Naive thymus-derived CD8-positive, alpha-beta T cell (primary cell): Measurements from ENCODE around the gene SIGLEC6. TPM values are rescaled to one million over a fixed set of nuclear protein-coding genes. Genes with fewer than 3 reads are reported as not detected.

Experiments
- ATAC-seq, 2 donors: fragments of 150-1000 bp; cut with Tn5 transposase in 1 of 2; sonication (Bioruptor Pico), chemical (Tn5 transposase) in 1 of 2; 1 replicate in 1 of 2; 2 replicates in 1 of 2; pipeline ENCODE4 v1.10.0; 2021; ENCODE audit warnings: mild to moderate bottlenecking in 2 of 2, moderate library complexity in 2 of 2
- POLR2A ChIA-PET: fragments of 350-600 bp; sonication (Branson Sonifier 250); formaldehyde crosslinking; loops from one replicate; lab custom pipeline; 2021; ENCODE audit warnings: antibody characterized with exemption; lab: Charles Lee
- DNase-seq, 10 donors: peaks; one replicate each; pipeline versions ENCODE4 v3.0.0 to v3.0.0-alpha.2; 2020 to 2022
- H3K27ac Mint-ChIP-seq, 10 donors: one replicate each; pipeline ENCODE4 v1.8.0; 2020 to 2022; ENCODE audit warnings: mild to moderate bottlenecking in 10 of 10, mixed read lengths in 10 of 10, moderate library complexity in 4 of 10, inconsistent platforms in 1 of 10
- H3K27me3 Mint-ChIP-seq, 5 donors: one replicate each; pipeline ENCODE4 v1.8.0; 2021 to 2022; ENCODE audit warnings: mixed read lengths in 5 of 5
- H3K36me3 Mint-ChIP-seq, 3 donors: one replicate each; pipeline ENCODE4 v1.8.0; 2020 to 2022; ENCODE audit warnings: mixed read lengths in 3 of 3, mild to moderate bottlenecking in 2 of 3, inconsistent platforms in 1 of 3
- H3K4me1 Mint-ChIP-seq, 4 donors: one replicate each; pipeline ENCODE4 v1.8.0; 2021 to 2022; ENCODE audit warnings: mixed read lengths in 4 of 4
- H3K4me3 Mint-ChIP-seq, 10 donors: one replicate each; pipeline ENCODE4 v1.8.0; 2020 to 2022; ENCODE audit warnings: mild to moderate bottlenecking in 10 of 10, mixed read lengths in 10 of 10, moderate library complexity in 6 of 10, inconsistent platforms in 1 of 10
- H3K9me3 Mint-ChIP-seq, 9 donors: one replicate each; pipeline ENCODE4 v1.8.0; 2020 to 2022; ENCODE audit warnings: mixed read lengths in 9 of 9, mild to moderate bottlenecking in 3 of 9, inconsistent platforms in 1 of 9, moderate library complexity in 1 of 9
- polyA plus RNA-seq, 3 donors: library from polyadenylated mRNA; unstranded; fragments of 300-500 nt; fragmentation: Illumina TruSeq; gene quantifications; one replicate each; pipeline ENCODE4 v1.2.3, GENCODE V29; 2021
- total RNA-seq, 8 experiments: library from RNA in 2 of 8; stranded (reverse) in 2 of 8; gene quantifications; one replicate each; pipeline ENCODE4 v1.2.3 and lab custom pipeline; 2021 to 2026

The SIGLEC6 gene
- total and polyA plus RNA-seq, 5 experiments from 2014 or later = 0.26 TPM; not detected in 4

DNA sequence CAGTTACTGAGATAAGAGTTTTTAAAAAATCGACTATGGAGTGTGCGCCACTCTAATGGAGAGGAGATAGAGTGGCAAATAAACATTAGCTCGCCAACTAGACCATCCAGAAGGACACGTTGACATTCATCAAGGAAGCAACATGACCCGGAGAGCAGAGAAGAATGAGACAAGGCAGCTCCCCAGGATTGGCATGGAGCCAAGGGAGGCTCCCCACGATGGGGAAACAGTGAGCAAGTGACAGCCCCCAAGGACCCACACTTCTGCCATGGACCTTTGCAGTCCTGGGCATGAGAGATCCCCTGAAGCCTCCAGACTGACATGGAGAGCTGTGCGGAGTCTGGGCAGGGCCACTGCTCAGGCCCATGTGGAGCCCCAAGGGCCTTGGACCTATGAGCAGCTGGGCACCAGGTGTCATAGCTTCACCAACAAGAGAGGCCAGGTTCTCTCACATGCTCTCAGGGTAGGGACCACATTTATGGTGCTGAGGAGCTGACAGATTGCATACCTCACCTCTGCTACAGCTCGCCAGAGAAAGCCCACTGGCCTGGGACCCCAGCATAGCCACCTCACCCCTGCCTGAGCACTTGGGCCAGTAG lies 6.7 kb downstream of the SIGLEC6 start:
- Mint-ChIP-seq H3K36me3 (no peaks in the 10 kb centered on the region), H3K27me3 (peaks cover 9 to 57% (median 34%) of the 10 kb centered on the region in 5 donors), H3K9me3 (no peaks in the 10 kb centered on the region), H3K4me1 (peaks cover 0 to 4% (median 0%) of the 10 kb centered on the region in 4 donors), H3K4me3 (no peak overlapping the region), H3K27ac (peak overlapping the region in 1 of 10 donors; percentile 6)
- POLR2A ChIA-PET = no interaction called here
- DNase-seq = no peak
- no peak for ATAC-seq

DNA sequence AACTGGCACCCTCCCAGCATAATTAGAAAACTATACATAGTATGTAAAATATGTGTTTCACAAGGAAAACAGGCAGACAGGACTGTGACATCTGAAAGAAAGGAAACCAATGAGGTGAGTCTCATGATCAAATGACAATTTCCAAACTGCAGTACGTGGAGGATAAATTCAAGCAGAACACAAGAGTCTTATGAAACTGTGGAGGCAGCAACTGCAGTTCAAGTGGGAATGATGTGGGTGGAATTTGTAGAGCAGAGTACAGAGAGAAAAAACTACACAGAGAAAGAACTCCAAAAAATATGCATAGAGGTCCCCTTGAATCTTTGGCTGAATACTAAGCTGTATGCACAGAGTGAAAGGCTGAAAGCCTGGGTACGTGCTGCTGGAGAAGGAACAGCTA lies 9.7 kb downstream of the SIGLEC6 start:
- Mint-ChIP-seq H3K4me1 (peaks cover 0 to 4% (median 0%) of the 10 kb centered on the region in 4 donors), H3K9me3 (peaks cover 0 to 4% (median 0%) of the 10 kb centered on the region in 9 donors), H3K36me3 (peaks cover 0 to 5% (median 3%) of the 10 kb centered on the region in 3 donors), H3K4me3 (no peak overlapping the region), H3K27ac (no peak overlapping the region), H3K27me3 (peaks cover 14 to 64% (median 30%) of the 10 kb centered on the region in 5 donors)
- no peak for ATAC-seq
- POLR2A ChIA-PET = no interaction called here
- no peak for DNase-seq

DNA sequence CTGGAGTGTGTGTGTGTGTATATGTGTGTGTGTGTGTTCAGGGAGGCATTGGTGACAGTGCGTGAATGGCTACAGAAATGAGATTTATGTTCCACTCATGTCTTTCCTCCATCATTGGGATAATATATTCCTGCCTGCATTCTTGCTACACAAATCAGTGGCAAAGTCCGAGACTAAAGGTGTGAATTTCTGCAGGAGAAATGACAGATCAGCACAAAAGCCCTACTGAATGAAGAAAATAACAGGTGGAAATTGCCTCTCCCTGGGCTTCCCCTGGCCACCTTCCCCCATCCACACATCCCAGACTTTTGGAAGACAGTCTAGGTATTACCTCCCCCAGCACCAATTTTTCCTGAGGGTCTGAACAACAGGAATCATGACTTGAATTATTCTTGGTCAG lies 10.1 kb downstream of the SIGLEC6 start:
- H3K36me3 Mint-ChIP-seq = peaks cover 0 to 5% (median 3%) of the 10 kb centered on the region in 3 donors
- H3K4me1 Mint-ChIP-seq = peaks cover 0 to 4% (median 0%) of the 10 kb centered on the region in 4 donors
- no peak overlapping the region for H3K27ac Mint-ChIP-seq
- no peak for ATAC-seq
- peaks cover 15 to 67% (median 27%) of the 10 kb centered on the region in 5 donors for H3K27me3 Mint-ChIP-seq
- POLR2A ChIA-PET = no interaction called here
- no peak for DNase-seq
- no peak overlapping the region for H3K4me3 Mint-ChIP-seq
- peaks cover 0 to 4% (median 0%) of the 10 kb centered on the region in 9 donors for H3K9me3 Mint-ChIP-seq

DNA sequence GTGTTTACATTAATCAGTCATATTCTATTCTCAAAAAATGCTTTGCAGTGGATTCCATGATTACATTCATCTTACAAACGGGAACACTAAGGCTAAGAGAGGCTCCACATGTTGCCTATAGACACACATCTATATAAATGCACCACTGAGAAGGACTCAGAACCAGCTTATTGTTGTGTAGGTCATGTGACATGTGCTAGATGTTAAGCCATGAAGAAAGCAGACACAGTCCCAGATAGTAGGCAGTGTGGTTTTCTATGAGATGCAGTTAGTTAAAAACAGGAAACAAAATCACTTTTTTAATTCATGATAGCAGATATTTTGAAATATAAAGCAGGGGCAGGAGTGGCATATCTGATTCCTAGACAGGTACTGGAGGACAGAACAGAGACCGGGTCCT lies 10.7 kb downstream of the SIGLEC6 start:
- H3K4me3 Mint-ChIP-seq = no peak overlapping the region
- peaks cover 0 to 5% (median 3%) of the 10 kb centered on the region in 3 donors for H3K36me3 Mint-ChIP-seq
- DNase-seq (no peak), ATAC-seq (no peak)
- H3K9me3 Mint-ChIP-seq = peaks cover 0 to 4% (median 0%) of the 10 kb centered on the region in 9 donors
- peaks cover 0 to 4% (median 0%) of the 10 kb centered on the region in 4 donors for H3K4me1 Mint-ChIP-seq
- peaks cover 17 to 67% (median 26%) of the 10 kb centered on the region in 5 donors for H3K27me3 Mint-ChIP-seq
- POLR2A ChIA-PET = no interaction called here
- no peak overlapping the region for H3K27ac Mint-ChIP-seq

DNA sequence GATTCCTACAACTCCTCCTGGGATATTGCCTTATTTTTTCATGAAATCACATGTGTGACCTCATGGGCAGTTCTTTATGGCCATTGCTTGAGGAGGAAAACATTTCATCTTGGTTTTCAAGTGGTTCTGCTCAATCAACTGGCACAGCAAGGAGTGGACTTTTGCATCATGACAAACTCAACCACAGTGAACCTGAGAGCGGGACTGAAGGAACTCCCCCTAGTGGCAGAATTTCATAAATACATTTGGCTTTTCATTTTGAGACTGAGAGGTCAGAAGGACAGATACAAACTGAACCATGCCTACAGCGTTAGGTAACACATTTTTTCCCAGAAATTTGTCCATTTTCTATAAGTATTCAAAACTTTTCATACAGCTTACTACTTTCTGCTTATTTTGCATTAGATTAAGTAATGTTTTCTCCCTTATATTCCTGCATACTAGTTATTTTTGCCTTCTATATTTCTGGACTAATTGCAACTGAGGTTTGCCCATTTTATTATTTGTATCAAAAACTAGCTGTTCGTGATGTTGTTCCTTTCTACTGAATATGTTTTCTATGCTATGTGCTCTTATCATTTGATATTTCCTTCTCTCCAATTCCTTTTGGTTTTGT lies 16.5 kb downstream of the SIGLEC6 start:
- no peaks in the 10 kb centered on the region for H3K4me1 Mint-ChIP-seq
- POLR2A ChIA-PET = no interaction called here
- DNase-seq = peak in 4 of 10 donors; percentile 5 to 54 (median 44)
- H3K36me3 Mint-ChIP-seq = peaks cover 0 to 5% (median 3%) of the 10 kb centered on the region in 3 donors
- ATAC-seq = peak in 1 of 2 donors; percentile 60
- no peak overlapping the region for H3K4me3 Mint-ChIP-seq
- H3K9me3 Mint-ChIP-seq = peaks cover 0 to 4% (median 0%) of the 10 kb centered on the region in 9 donors
- no peak overlapping the region for H3K27ac Mint-ChIP-seq
- H3K27me3 Mint-ChIP-seq = peaks cover 12 to 44% (median 26%) of the 10 kb centered on the region in 5 donors

DNA sequence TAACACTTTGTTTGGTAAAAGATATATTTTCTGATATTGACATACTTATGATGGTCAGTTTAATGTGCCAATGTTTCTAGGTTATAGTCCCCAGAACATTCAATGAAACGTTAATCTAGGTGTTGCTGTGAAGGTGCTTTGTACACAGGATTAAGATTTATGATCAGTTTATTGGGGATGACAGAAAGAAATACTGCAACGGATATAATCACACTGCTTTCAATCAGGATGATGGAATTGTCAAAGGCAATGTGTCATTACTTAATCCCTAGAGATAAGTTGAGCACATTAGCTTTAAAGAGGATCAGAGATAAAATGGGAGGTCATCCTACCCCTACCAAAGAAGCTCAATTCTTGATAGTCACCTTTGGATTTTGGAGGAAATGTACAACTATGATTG lies 17.5 kb downstream of the SIGLEC6 start:
- H3K4me3 Mint-ChIP-seq = no peak overlapping the region
- ATAC-seq (no peak), DNase-seq (no peak)
- peaks cover 0 to 4% (median 0%) of the 10 kb centered on the region in 9 donors for H3K9me3 Mint-ChIP-seq
- POLR2A ChIA-PET = no interaction called here
- peaks cover 15 to 45% (median 23%) of the 10 kb centered on the region in 5 donors for H3K27me3 Mint-ChIP-seq
- peaks cover 0 to 5% (median 3%) of the 10 kb centered on the region in 3 donors for H3K36me3 Mint-ChIP-seq
- no peaks in the 10 kb centered on the region for H3K4me1 Mint-ChIP-seq
- H3K27ac Mint-ChIP-seq = no peak overlapping the region

DNA sequence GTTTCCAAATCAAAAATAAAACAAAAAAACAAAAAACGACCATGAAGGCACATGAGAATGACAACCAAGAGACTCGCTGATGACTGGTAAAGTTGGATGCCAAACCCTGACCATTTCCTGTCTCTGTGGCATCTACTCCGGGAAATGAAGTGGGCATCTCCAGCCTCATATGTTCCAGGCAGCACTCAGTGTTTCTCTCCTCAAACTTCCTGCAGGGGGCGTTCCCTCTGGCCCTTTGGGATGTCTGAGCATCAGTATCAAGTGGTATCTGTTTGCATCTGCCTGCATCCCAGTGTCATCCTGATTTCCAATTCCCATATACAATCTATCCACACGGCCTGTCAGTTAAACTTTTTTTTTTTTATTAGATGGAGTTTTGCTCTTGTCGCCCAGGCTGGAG lies 20.1 kb downstream of the SIGLEC6 start:
- Mint-ChIP-seq H3K27me3 (peaks cover 8 to 25% (median 21%) of the 10 kb centered on the region in 5 donors), H3K36me3 (no peaks in the 10 kb centered on the region), H3K27ac (no peak overlapping the region), H3K9me3 (no peaks in the 10 kb centered on the region), H3K4me3 (no peak overlapping the region), H3K4me1 (no peaks in the 10 kb centered on the region)
- POLR2A ChIA-PET = no interaction called here
- DNase-seq (no peak), ATAC-seq (no peak)

DNA sequence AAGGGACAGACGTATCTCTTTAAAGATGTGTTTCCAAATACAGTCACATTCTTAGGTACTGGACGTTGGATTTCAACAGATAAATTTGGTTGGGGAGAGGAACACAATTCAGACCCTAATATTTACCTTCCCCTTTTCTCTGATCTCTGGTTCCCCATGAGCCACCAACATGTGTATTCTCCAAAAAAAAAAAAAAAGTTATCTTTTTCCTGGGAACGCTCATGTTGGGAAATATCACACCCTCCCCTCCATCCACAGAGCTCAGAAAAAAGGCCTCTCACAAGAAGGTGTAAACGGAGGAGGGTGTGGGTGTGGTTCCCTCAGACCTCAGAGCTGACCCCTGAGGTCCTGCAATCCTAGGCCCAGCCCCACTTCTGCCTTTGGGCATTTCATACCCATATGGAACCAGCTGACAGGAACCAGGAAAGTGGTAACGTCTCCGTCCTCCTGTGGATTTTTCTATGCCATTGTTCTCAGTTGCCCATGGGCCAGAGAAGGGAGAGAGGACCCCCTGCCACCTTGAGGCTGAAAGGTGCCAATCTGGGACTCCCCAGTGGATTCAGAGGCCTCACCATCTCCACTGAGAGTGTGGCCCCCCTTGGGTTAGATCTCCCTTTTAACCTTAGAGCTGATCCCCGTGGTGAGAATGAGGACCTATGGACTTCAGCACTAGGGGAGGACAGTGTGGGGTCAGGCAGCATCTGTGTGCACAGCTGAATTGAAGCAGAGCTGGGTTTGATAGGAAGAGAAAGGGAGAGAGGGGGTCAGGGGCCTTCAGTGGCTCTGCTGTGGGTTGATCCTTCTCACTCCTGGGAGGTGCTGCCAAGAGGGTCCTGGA lies 21.4 kb downstream of the SIGLEC6 start:
- DNase-seq (no peak), ATAC-seq (no peak)
- POLR2A ChIA-PET = no interaction called here
- Mint-ChIP-seq H3K36me3 (no peaks in the 10 kb centered on the region), H3K27ac (no peak overlapping the region), H3K4me1 (no peaks in the 10 kb centered on the region), H3K27me3 (peaks cover 7 to 25% (median 21%) of the 10 kb centered on the region in 5 donors), H3K9me3 (peaks cover 0 to 2% (median 0%) of the 10 kb centered on the region in 9 donors), H3K4me3 (no peak overlapping the region)

DNA sequence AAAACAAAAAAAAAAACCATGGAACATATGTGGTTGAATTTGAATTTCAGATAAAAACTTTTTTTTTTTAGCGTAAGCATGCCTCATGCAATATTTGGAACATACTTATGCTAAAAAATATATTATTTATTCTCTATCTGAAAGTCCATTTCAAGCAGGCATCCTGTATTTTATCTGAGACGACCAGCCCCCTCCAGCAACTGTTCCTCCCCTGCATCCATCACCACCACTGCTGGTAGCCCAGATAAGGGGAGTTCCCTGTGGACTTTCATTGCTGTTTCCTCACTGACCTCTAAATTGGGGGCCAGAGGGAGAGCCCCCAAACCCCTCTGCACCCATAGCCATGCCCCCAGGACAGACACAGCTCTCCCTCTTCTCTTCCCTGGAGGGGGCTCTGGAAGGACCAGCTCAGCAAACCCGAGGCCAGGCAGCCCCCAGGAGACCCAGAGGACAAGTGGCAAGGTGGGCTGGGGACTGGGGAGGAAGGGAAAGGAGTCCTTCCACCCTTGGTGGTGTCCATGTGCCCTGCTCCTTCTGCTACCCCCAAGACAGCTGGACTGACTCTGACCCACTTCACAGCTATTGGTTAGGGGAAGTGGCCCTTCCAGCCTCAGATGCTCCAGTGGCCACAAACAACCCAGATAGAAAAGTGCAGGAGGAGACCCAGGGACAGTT lies 23.3 kb downstream of the SIGLEC6 start:
- H3K9me3 Mint-ChIP-seq = peaks cover 0 to 17% (median 7%) of the 10 kb centered on the region in 9 donors
- peaks cover 0 to 2% (median 0%) of the 10 kb centered on the region in 4 donors for H3K4me1 Mint-ChIP-seq
- POLR2A ChIA-PET = no interaction called here
- no peak for DNase-seq
- H3K36me3 Mint-ChIP-seq = peaks cover 0 to 7% (median 0%) of the 10 kb centered on the region in 3 donors
- no peak for ATAC-seq
- H3K27me3 Mint-ChIP-seq = peaks cover 7 to 25% (median 21%) of the 10 kb centered on the region in 5 donors
- no peak overlapping the region for H3K4me3 Mint-ChIP-seq
- H3K27ac Mint-ChIP-seq = no peak overlapping the region

DNA sequence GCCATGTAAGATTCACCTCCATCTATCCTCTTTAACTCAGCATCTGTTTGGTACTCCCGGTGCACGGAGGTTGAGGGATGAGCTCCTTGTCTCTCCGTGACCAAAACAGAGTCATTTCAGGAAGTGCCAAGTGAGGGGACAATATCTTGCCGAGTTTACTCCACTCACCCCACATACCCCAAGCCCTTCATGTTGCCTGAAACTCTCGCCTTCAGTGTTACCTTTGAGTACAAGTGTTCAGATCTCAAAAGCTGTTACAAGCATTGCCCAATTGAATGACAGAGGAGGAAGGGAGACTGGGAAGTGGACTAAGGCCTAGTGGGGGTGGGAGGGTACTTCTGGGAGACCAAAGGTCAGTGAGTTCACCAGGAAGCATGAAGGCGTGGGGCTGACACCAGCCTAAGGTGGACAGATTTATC lies 23.8 kb downstream of the SIGLEC6 start:
- H3K9me3 Mint-ChIP-seq = peaks cover 0 to 18% (median 7%) of the 10 kb centered on the region in 9 donors
- H3K27ac Mint-ChIP-seq = no peak overlapping the region
- POLR2A ChIA-PET = no interaction called here
- no peak overlapping the region for H3K4me3 Mint-ChIP-seq
- ATAC-seq = no peak
- H3K4me1 Mint-ChIP-seq = peaks cover 0 to 5% (median 0%) of the 10 kb centered on the region in 4 donors
- peaks cover 0 to 7% (median 0%) of the 10 kb centered on the region in 3 donors for H3K36me3 Mint-ChIP-seq
- H3K27me3 Mint-ChIP-seq = peaks cover 7 to 25% (median 21%) of the 10 kb centered on the region in 5 donors
- DNase-seq = no peak

DNA sequence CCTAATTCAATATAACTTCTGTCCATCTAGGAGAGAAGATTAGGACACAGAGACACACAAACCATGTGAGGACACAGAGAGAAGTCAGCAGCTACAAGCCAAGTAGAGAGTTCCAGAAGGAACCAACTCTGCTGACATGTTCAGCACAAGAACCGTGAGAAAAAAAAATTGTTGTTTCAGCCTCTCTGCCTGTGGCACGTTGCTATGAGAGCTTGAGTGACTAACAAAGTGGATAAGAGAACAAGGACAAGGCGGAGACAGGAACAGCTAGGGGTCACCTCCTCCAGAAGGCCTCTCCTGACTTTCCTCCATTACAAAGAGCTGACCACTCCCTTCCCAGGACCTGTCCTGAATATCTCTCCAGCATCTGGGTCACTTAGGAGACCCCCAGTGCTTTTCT lies 24.3 kb downstream of the SIGLEC6 start:
- peak in 1 of 10 donors; percentile 4 for DNase-seq
- H3K4me3 Mint-ChIP-seq = no peak overlapping the region
- H3K36me3 Mint-ChIP-seq = peaks cover 0 to 7% (median 0%) of the 10 kb centered on the region in 3 donors
- H3K27ac Mint-ChIP-seq = no peak overlapping the region
- H3K9me3 Mint-ChIP-seq = peaks cover 0 to 18% (median 7%) of the 10 kb centered on the region in 9 donors
- H3K4me1 Mint-ChIP-seq = peaks cover 0 to 5% (median 0%) of the 10 kb centered on the region in 4 donors
- no peak for ATAC-seq
- H3K27me3 Mint-ChIP-seq = peaks cover 5 to 25% (median 21%) of the 10 kb centered on the region in 5 donors
- POLR2A ChIA-PET = no interaction called here

DNA sequence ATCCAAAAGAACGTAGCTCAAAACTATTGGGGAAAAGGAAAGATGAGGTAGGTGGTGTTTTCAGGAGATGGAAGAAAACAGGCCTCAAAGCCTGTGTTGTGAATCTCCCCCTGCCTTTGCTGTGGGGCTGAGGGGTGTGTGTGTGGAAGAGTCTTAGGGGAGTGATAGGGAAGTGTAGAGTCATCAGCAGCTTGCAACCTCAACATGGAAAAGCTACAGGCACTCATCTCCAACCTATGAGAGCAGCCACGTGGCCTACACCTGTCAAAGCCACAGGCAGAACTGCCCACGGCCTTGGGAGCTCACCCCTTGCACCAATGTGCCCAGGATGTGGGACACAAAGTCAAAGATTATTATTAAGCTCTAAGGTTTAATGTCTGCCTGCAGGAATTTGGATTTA lies 25.6 kb downstream of the SIGLEC6 start:
- H3K4me1 Mint-ChIP-seq = peaks cover 4 to 16% (median 8%) of the 10 kb centered on the region in 4 donors
- H3K36me3 Mint-ChIP-seq = peaks cover 0 to 7% (median 0%) of the 10 kb centered on the region in 3 donors
- peaks cover 3 to 17% (median 11%) of the 10 kb centered on the region in 5 donors for H3K27me3 Mint-ChIP-seq
- no peak overlapping the region for H3K27ac Mint-ChIP-seq
- DNase-seq (no peak), ATAC-seq (no peak)
- H3K4me3 Mint-ChIP-seq = no peak overlapping the region
- POLR2A ChIA-PET = no interaction called here
- H3K9me3 Mint-ChIP-seq = peaks cover 0 to 18% (median 7%) of the 10 kb centered on the region in 9 donors
